Mesodermal cell (in vitro differentiated cells): ENCODE measurements around the gene PLEKHG3.

ENCODE experiments used
- H3K27ac ChIP-seq: 2 replicates; pipeline ENCODE4 v1.7.0; 2013; ENCODE audit warnings: mild to moderate bottlenecking, low read depth, low read length, moderate library complexity; ENCODE audit not compliant: severe bottlenecking
- H3K36me3 ChIP-seq: 2 replicates; pipeline ENCODE4 v1.7.1; 2013; ENCODE audit warnings: mild to moderate bottlenecking, low read length, moderate library complexity; ENCODE audit not compliant: control insufficient read depth, insufficient read depth
- H3K4me1 ChIP-seq: one replicate; pipeline ENCODE4 v1.7.1; 2013; ENCODE audit warnings: mild to moderate bottlenecking, low read length; ENCODE audit not compliant: insufficient read depth, control insufficient read depth, poor library complexity, severe bottlenecking
- H3K4me3 ChIP-seq: 2 replicates; pipeline ENCODE4 v1.7.0; 2013; ENCODE audit warnings: low read length, control low read depth, mild to moderate bottlenecking; ENCODE audit not compliant: insufficient read depth, poor library complexity, severe bottlenecking; ENCODE audit errors: extremely low read depth
- H3K9me3 ChIP-seq: 2 replicates; pipeline ENCODE4 v1.7.1; 2013; ENCODE audit warnings: mild to moderate bottlenecking, low read length, moderate library complexity; ENCODE audit not compliant: control insufficient read depth
- WGBS, 2 experiments: methylation state at CpG; one replicate each; pipeline ENCODE4 v1.1.5; 2013; ENCODE audit warnings: missing lambda C conversion rate in 2 of 2; ENCODE audit not compliant: insufficient coverage in 2 of 2; 5-methylcytosine and 5-hydroxymethylcytosine counted together

The PLEKHG3 gene

DNA sequence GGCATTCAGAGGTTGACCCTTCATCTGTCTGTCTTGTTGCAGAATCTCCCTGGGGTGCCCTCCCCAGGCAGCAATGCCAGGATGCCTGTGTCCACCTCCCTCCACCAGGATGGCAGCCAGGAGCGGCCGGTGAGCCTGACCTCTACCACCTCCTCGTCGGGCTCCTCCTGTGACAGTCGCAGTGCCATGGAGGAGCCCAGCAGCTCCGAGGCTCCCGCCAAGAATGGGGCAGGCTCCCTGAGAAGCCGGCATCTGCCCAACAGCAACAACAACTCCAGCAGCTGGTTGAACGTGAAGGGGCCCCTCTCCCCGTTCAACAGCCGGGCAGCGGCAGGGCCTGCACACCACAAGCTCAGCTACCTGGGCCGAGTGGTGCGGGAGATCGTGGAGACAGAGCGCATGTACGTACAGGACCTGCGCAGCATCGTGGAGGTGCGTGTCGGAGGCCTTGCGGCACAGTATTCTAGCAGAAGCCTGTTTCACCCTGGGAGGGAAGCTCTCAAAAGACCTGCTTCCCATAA lies 23.4 kb downstream of the PLEKHG3 start:
- peaks cover 58% of the 10 kb centered on the region for H3K36me3 ChIP-seq
- H3K9me3 ChIP-seq = no peaks in the 10 kb centered on the region
- H3K4me1 ChIP-seq = peaks cover 37% of the 10 kb centered on the region
- H3K4me3 ChIP-seq = no peak overlapping the region
- WGBS, 2 experiments = 94 to 98% methylated on average over 20 to 21 of the region's 22 CpGs
- no peak overlapping the region for H3K27ac ChIP-seq

DNA sequence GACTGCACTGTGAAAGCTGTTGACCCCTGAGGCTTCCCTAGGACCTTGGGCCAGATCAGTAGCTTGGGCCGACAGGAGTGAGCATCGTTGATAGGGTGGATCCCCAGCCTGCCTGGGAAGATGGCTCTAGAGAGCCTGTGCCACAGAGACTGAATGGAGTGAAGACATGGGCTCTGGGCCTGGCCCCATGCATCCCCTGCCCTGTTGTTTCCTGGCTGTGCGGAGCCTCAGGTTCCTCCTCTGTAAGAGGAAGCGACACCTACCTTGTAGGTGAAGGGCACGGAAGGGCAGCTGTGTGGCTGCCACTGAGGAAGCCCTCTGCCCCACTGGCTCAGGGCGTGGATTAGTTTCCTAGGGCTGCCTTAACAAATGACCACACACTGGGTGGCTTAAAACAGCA lies 23.9 kb downstream of the PLEKHG3 start:
- no peak overlapping the region for H3K27ac ChIP-seq
- 94 to 98% methylated on average over 6 of the region's 6 CpGs for WGBS, 2 experiments
- H3K36me3 ChIP-seq = peaks cover 62% of the 10 kb centered on the region

DNA sequence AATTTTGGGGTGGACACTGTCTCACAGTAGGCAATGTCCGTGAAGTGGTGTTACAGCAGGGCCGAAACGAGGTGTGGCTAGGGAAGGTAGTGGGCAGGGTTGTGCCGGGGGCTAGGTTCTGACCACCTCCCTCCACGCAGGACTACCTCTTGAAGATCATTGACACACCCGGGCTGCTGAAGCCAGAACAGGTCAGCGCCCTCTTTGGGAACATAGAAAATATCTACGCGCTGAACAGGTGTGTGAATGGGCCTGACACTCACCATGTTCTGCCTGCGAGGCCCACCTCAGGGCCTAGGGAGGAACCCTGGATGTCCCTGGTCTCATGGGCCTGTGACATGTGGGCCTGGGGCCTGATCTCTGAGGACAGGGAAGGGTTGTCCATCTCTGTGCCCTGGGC lies 24.6 kb downstream of the PLEKHG3 start:
- no peaks in the 10 kb centered on the region for H3K9me3 ChIP-seq

More for the DNA sequence above, 23.9 kb downstream of the PLEKHG3 start:
- H3K4me3 ChIP-seq = no peak overlapping the region
- H3K4me1 ChIP-seq = peaks cover 34% of the 10 kb centered on the region
- H3K9me3 ChIP-seq = no peaks in the 10 kb centered on the region

DNA sequence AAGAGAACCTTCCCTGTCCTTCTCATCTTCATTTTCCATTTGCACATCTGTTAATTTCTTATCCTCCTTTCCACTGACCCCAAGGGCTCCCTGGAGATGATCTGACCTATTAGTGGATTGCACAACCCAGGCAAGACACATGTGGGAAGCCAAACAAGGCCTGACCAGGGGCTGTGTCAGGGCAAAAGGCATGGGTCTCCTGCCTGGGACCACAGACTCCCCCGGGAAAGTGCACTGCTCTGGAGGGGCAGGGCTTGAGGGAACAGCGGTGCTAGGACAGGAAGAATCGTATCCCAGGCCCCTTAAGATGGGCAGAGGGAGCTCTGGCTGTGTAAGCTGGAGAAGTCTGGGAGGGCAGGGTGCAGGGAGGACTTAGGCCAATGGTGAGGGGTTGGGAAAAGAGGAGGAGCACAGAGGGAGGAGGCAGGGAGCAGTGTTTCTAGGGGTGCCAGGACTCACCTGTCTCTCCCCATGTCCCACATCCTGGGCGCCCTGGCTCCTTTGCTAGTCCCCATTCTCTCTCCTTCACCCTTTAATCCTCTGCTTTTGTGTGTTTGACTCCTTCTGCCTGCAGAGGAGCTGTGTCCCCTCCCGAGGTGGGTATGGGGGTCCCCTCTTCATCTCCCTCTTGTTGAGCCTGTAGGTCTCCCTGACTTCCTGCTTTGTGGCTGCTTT lies 25.3 kb downstream of the PLEKHG3 start:
- no peaks in the 10 kb centered on the region for H3K9me3 ChIP-seq
- H3K4me1 ChIP-seq = peaks cover 24% of the 10 kb centered on the region
- 93 to 95% methylated on average over 3 to 4 of the region's 5 CpGs for WGBS, 2 experiments
- H3K4me3 ChIP-seq = no peak overlapping the region
- H3K27ac ChIP-seq = no peak overlapping the region
- H3K36me3 ChIP-seq = peaks cover 77% of the 10 kb centered on the region

More for the DNA sequence above, 24.6 kb downstream of the PLEKHG3 start:
- Histone ChIP-seq H3K4me3 (no peak overlapping the region), H3K4me1 (peaks cover 29% of the 10 kb centered on the region), H3K27ac (no peak overlapping the region), H3K36me3 (peaks cover 70% of the 10 kb centered on the region)
- 99 to 100% methylated on average over 7 to 9 of the region's 10 CpGs for WGBS, 2 experiments

DNA sequence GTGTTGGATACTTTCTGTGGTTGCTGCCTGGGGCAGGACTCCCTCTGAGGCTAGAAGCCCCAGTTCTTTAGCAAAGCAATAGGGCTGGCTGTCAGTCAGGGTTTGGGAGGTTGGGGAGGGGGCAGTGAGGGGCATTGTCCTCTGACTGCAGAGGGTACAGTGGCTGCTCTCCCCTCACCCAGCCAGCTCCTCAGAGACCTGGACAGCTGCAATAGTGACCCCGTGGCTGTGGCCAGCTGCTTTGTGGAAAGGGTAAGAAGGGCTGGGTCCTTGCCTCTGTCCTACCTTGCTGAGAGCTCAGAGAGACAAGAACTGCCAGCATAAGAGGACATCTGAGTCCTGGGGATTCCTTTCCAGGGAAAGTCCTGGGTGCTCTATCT lies 25.8 kb downstream of the PLEKHG3 start:
- peaks cover 19% of the 10 kb centered on the region for H3K4me1 ChIP-seq
- H3K9me3 ChIP-seq = no peaks in the 10 kb centered on the region
- no peak overlapping the region for H3K27ac ChIP-seq
- H3K4me3 ChIP-seq = no peak overlapping the region
- peaks cover 80% of the 10 kb centered on the region for H3K36me3 ChIP-seq
- WGBS, 2 experiments = no CpG with 5 or more reads among the region's 1 CpG

DNA sequence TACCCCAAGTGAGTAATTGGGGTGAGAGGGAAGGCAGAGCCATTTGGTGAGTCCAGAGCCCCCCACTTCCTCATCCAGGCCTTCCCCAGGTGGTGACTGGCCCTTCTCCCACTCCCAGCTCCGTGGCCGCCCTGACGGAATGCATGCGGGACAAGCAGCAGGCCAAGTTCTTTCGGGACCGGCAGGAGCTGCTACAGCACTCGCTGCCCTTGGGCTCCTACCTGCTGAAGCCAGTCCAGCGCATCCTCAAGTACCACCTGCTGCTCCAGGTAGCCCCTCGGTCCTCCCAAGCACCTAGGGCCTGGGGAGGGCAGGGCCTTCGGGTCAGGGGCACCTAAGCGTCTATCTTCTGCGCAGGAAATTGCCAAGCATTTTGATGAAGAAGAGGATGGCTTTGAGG lies 26.5 kb downstream of the PLEKHG3 start:
- H3K4me1 ChIP-seq = peaks cover 13% of the 10 kb centered on the region
- H3K4me3 ChIP-seq = no peak overlapping the region
- H3K9me3 ChIP-seq = no peaks in the 10 kb centered on the region
- peaks cover 86% of the 10 kb centered on the region for H3K36me3 ChIP-seq
- WGBS, 2 experiments = 94% methylated on average over 7 to 12 of the region's 12 CpGs
- H3K27ac ChIP-seq = no peak overlapping the region

DNA sequence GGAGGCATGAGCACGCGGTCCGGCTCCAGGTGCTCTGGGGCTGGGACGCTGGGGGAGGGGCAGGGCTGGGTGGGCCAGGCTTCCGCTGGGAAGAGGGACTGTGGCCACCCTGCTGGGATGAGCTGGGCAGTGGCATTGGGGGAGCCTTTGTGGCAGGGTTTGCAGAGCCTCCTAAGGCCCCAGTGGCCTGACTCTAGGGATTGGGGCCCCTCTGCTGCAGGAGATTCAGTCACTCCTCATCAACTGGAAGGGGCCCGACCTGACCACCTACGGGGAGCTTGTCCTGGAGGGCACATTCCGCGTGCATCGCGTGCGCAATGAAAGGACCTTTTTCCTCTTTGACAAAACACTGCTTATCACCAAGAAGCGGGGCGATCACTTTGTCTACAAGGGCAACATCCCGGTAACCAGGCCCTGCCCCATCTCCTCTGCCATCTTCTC lies 26.9 kb downstream of the PLEKHG3 start:
- Histone ChIP-seq H3K36me3 (peaks cover 90% of the 10 kb centered on the region), H3K27ac (no peak overlapping the region), H3K9me3 (no peaks in the 10 kb centered on the region), H3K4me3 (no peak overlapping the region), H3K4me1 (peaks cover 8% of the 10 kb centered on the region)
- WGBS, 2 experiments = 97 to 100% methylated on average over 14 to 15 of the region's 15 CpGs

DNA sequence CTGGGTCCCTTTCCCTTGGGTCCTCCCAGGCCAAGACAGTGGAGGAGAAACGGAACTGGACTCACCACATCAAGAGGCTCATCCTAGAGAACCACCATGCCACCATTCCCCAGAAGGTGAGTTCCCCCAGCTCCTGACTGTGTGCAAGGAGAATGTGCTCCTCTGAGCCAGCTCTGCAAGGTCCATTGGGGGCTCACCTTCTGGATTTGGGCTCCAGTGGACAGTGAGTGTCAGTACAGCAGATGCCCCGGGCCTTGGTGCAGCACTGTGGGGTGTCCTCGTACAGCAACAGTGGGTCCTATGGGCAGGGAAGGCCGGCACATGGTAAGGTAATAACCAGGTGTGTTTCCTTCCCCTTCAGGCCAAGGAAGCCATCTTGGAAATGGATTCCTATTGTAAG lies 27.8 kb downstream of the PLEKHG3 start:
- Histone ChIP-seq H3K4me1 (no peaks in the 10 kb centered on the region), H3K36me3 (peaks cover 94% of the 10 kb centered on the region), H3K4me3 (no peak overlapping the region), H3K27ac (no peak overlapping the region), H3K9me3 (no peaks in the 10 kb centered on the region)
- WGBS, 2 experiments = 93 to 95% methylated on average over 4 of the region's 4 CpGs

DNA sequence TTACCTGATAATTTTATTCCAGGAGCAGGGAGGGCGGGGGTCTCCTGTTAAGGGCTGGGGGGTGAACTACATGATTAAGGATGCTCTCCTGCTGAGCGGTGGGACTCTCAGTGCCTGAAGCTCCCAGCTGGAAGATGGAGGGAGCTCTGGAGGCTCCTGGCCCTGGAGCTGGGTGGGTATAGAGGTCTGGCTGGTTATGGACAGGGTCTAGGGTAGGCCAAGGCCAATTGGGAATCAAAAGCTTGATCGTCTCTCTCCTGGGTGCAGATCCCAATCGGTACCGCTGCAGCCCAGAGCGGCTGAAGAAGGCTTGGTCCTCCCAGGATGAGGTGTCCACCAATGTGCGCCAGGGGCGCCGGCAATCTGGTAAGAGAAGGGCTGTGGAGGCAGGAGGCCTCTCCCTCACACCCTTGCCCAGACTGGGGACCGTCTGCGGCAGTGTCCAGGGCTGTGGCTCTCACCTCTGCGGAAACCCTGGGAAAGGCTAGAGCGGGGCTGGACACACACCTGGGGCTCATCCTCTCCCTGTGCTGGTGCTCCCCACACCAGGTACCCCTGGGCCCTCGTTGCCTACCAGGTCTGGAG lies 28.4 kb downstream of the PLEKHG3 start:
- Histone ChIP-seq H3K9me3 (no peaks in the 10 kb centered on the region), H3K4me3 (no peak overlapping the region), H3K36me3 (peaks cover 96% of the 10 kb centered on the region), H3K27ac (no peak overlapping the region), H3K4me1 (no peaks in the 10 kb centered on the region)
- 96% methylated on average over 10 to 12 of the region's 14 CpGs for WGBS, 2 experiments

DNA sequence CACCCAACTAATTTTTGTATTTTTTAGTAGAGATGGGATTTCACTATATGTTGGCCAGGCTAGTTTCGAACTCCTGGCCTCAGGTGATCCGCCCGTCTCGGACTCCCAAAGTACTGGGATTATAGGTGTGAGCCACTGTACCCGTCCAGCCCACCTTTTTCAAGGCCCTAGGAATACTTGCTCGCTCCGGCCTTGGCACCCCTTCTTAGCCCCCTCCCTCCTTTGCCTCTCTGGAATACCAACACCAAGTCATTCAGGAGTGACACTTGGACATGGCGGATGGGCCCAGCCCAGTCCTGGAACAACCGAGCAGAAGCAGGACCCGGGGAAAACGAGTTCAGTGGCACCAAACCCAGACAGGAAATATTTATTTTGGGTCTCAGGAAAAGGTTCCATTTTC lies 29.1 kb downstream of the PLEKHG3 start:
- Histone ChIP-seq H3K9me3 (no peaks in the 10 kb centered on the region), H3K36me3 (peaks cover 96% of the 10 kb centered on the region), H3K4me3 (no peak overlapping the region), H3K27ac (no peak overlapping the region), H3K4me1 (no peaks in the 10 kb centered on the region)
- WGBS, 2 experiments = 93 to 95% methylated on average over 9 to 10 of the region's 11 CpGs

DNA sequence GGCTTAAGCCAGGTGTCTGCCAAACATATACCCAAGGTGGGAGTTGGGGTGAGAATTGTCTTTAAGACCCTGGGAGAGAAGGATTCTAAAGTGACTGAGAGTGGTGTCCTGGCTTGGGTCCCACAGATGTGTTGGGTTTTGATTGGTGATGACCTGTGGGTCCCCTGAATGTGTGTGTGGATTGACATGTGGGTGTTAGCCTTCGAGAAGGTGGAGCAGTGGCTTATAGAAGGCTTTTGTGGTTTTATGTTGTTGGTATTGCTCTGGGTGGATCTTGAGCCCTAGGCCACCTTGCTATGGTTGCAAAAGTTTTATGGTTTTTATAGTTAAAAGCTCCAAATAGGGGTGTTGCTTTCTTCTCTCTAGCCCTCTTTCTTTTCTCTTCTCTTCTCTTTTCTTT lies 29.7 kb downstream of the PLEKHG3 start:
- H3K9me3 ChIP-seq = no peaks in the 10 kb centered on the region
- H3K4me3 ChIP-seq = no peak overlapping the region
- 57 to 63% methylated on average over 1 of the region's 1 CpG for WGBS, 2 experiments
- peaks cover 96% of the 10 kb centered on the region for H3K36me3 ChIP-seq
- no peaks in the 10 kb centered on the region for H3K4me1 ChIP-seq
- H3K27ac ChIP-seq = no peak overlapping the region
